ENCODE results near the gene SLC6A7. TPM values are rescaled to one million over a fixed set of nuclear protein-coding genes. Genes with fewer than 3 reads are reported as not detected.

Gene SLC6A7
- total and polyA plus RNA-seq, 12 donors, result not detected

- Histone ChIP-seq H3K9me3 (replicated peaks in 1 of 3) (no peaks in the 10 kb centered on the region), H3K36me3 (replicated peaks in 1 of 2) (no peaks in the 10 kb centered on the region)
- 74 to 83% (median 76%) methylated on average over 2 to 7 of the region's 7 CpGs for WGBS, 4 donors
Observed at GRCh38 chr5:150214289-150214688, 24.4 kb downstream of the SLC6A7 start.

GRCh38 chr5:150215979-150216944 lies 26.4 kb downstream of the SLC6A7 start:
- DNase-seq, result no peak
- Histone ChIP-seq H3K4me3 (no peak overlapping the region), H3K27ac (no peak overlapping the region), H3K27me3 (peaks cover 5% of the 10 kb centered on the region), H3K9me3 (replicated peaks in 1 of 3) (no peaks in the 10 kb centered on the region), H3K36me3 (replicated peaks in 1 of 2) (no peaks in the 10 kb centered on the region), H3K4me1 (replicated peaks in 1 of 2) (no peaks in the 10 kb centered on the region)
- TF ChIP-seq CTCF (IDR thresholded peaks at IDR 0.05) (no peak), POLR2A (IDR thresholded peaks at IDR 0.05) (no peak)
- intact Hi-C loops (cut with DNase I), result loop anchor here (5.0 to 10.0 kb wide), 4 partner anchors 54 to 384 kb away; no protein-coding TSS in a partner anchor
- WGBS, 4 donors, result 64 to 81% (median 72%) methylated on average over 9 to 10 of the region's 10 CpGs

More at GRCh38 chr5:150214289-150214688, 24.4 kb downstream of the SLC6A7 start:
- Histone ChIP-seq H3K27ac (no peak overlapping the region), H3K4me3 (no peak overlapping the region), H3K4me1 (replicated peaks in 1 of 2) (no peaks in the 10 kb centered on the region), H3K27me3 (peaks cover 5% of the 10 kb centered on the region)
- intact Hi-C loops (cut with DNase I), result loop anchor here in 1 of 2 donors (5.0 to 10.0 kb wide), 2 partner anchors 52 to 379 kb away; no protein-coding TSS in a partner anchor
- DNase-seq, result no peak
- TF ChIP-seq POLR2A (IDR thresholded peaks at IDR 0.05), result no peak
- TF ChIP-seq CTCF (IDR thresholded peaks at IDR 0.05), result no peak

GRCh38 chr5:150217038-150217437 lies 27.2 kb downstream of the SLC6A7 start:
- no peaks in the 10 kb centered on the region for H3K4me1 ChIP-seq (replicated peaks in 1 of 2)
- no peak overlapping the region for H3K4me3 ChIP-seq
- no peak for DNase-seq
- TF ChIP-seq CTCF (IDR thresholded peaks at IDR 0.05), result no peak
- no peak for TF ChIP-seq POLR2A (IDR thresholded peaks at IDR 0.05)
- no peaks in the 10 kb centered on the region for H3K36me3 ChIP-seq (replicated peaks in 1 of 2)
- no peaks in the 10 kb centered on the region for H3K9me3 ChIP-seq (replicated peaks in 1 of 3)
- 59 to 65% (median 62%) methylated on average over 2 of the region's 2 CpGs for WGBS, 4 donors
- intact Hi-C loops (cut with DNase I), result loop anchor here (5.0 to 10.0 kb wide), 4 partner anchors 55 to 385 kb away; no protein-coding TSS in a partner anchor
- H3K27ac ChIP-seq, result no peak overlapping the region
- peaks cover 5% of the 10 kb centered on the region for H3K27me3 ChIP-seq

GRCh38 chr5:150217873-150218692 lies 28.2 kb downstream of the SLC6A7 start:
- Histone ChIP-seq H3K36me3 (replicated peaks in 1 of 2) (no peaks in the 10 kb centered on the region), H3K27ac (no peak overlapping the region), H3K4me3 (no peak overlapping the region), H3K4me1 (replicated peaks in 1 of 2) (no peaks in the 10 kb centered on the region), H3K27me3 (peaks cover 5% of the 10 kb centered on the region), H3K9me3 (replicated peaks in 1 of 3) (no peaks in the 10 kb centered on the region)
- DNase-seq, result peak; percentile 78 to 92 (median 84)
- 26 to 28% (median 27%) methylated on average over 10 of the region's 10 CpGs for WGBS, 4 donors
- TF ChIP-seq CTCF (IDR thresholded peaks at IDR 0.05) (peak; percentile 87 to 95 (median 94)), POLR2A (IDR thresholded peaks at IDR 0.05) (no peak)
- intact Hi-C loops (cut with DNase I), result loop anchor here (5.0 to 10.0 kb wide), 4 partner anchors 56 to 386 kb away; no protein-coding TSS in a partner anchor
